Measurements from ENCODE around the gene ACAP3.

The ACAP3 gene

GRCh38 chr1:1268284-1268682 lies 39.4 kb downstream of the ACAP3 start:
- Histone ChIP-seq H3K36me3 (ENCODE audit: control insufficient read depth in 5 of 5, insufficient read depth in 5 of 5, low read length in 5 of 5) (peaks cover 0 to 41% (median 28%) of the 10 kb centered on the region in 5 donors), H3K27ac (ENCODE audit: low read depth, low read length) (no peak overlapping the region), H3K9me3 (ENCODE audit: control insufficient read depth in 5 of 5, low read length in 5 of 5) (no peaks in the 10 kb centered on the region), H3K4me3 (ENCODE audit: low read depth in 1 of 5, low read length in 5 of 5) (no peak overlapping the region), H3K27me3 (ENCODE audit: control insufficient read depth in 5 of 5, insufficient read depth in 4 of 5, low read length in 5 of 5) (no peaks in the 10 kb centered on the region), H3K4me1 (ENCODE audit: control insufficient read depth in 5 of 5, insufficient read depth in 5 of 5, low read length in 5 of 5) (peaks cover 13 to 54% (median 43%) of the 10 kb centered on the region in 5 donors), H3K9ac (ENCODE audit: low read length in 5 of 5) (no peak overlapping the region)

- no peaks in the 10 kb centered on the region for H3K9me3 ChIP-seq (ENCODE audit: control insufficient read depth in 5 of 5, low read length in 5 of 5)
- no peak overlapping the region for H3K9ac ChIP-seq (ENCODE audit: low read length in 5 of 5)
- no peak overlapping the region for H3K27ac ChIP-seq (ENCODE audit: low read depth, low read length)
- peaks cover 12 to 56% (median 43%) of the 10 kb centered on the region in 5 donors for H3K4me1 ChIP-seq (ENCODE audit: control insufficient read depth in 5 of 5, insufficient read depth in 5 of 5, low read length in 5 of 5)
- no peaks in the 10 kb centered on the region for H3K27me3 ChIP-seq (ENCODE audit: control insufficient read depth in 5 of 5, insufficient read depth in 4 of 5, low read length in 5 of 5)
- no peak overlapping the region for H3K4me3 ChIP-seq (ENCODE audit: low read depth in 1 of 5, low read length in 5 of 5)
- peaks cover 0 to 47% (median 34%) of the 10 kb centered on the region in 5 donors for H3K36me3 ChIP-seq (ENCODE audit: control insufficient read depth in 5 of 5, insufficient read depth in 5 of 5, low read length in 5 of 5)
Measured at GRCh38 chr1:1267488-1268283, 40.0 kb downstream of the ACAP3 start.

DNA sequence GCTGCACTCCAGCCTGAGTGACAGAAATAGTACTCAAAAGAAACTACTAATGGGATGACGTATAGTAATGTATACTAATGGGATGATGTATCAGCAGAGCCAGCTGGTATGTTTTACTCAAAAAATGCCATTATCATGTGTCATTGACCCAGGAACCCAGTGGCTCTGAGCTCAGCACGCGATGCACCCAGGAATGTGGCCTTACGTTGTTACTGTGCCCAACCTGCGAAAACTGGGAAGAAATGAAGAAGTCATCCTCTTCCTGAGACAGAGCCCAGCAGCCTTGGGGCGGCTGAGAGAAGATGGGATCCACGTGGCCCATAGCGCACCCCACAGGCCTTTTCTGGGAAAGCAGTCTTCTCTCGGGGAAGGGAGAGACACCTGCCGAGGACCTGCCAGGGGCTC lies 42.9 kb downstream of the ACAP3 start:
- Histone ChIP-seq H3K4me3 (ENCODE audit: low read depth in 1 of 5, low read length in 5 of 5) (no peak overlapping the region), H3K4me1 (ENCODE audit: control insufficient read depth in 5 of 5, insufficient read depth in 5 of 5, low read length in 5 of 5) (peaks cover 2 to 49% (median 32%) of the 10 kb centered on the region in 5 donors), H3K9me3 (ENCODE audit: control insufficient read depth in 5 of 5, low read length in 5 of 5) (no peaks in the 10 kb centered on the region), H3K27me3 (ENCODE audit: control insufficient read depth in 5 of 5, insufficient read depth in 4 of 5, low read length in 5 of 5) (no peaks in the 10 kb centered on the region), H3K27ac (ENCODE audit: low read depth, low read length) (peak overlapping the region; percentile 50), H3K36me3 (ENCODE audit: control insufficient read depth in 5 of 5, insufficient read depth in 5 of 5, low read length in 5 of 5) (peaks cover 0 to 74% (median 56%) of the 10 kb centered on the region in 5 donors), H3K9ac (ENCODE audit: low read length in 5 of 5) (peak overlapping the region in 1 of 5 donors; percentile 62)

- H3K4me3 ChIP-seq (ENCODE audit: low read depth in 1 of 5, low read length in 5 of 5): no peak overlapping the region
- H3K9ac ChIP-seq (ENCODE audit: low read length in 5 of 5): peak overlapping the region in 1 of 5 donors; percentile 3
- H3K27ac ChIP-seq (ENCODE audit: low read depth, low read length): peak overlapping the region; percentile 33
- H3K4me1 ChIP-seq (ENCODE audit: control insufficient read depth in 5 of 5, insufficient read depth in 5 of 5, low read length in 5 of 5): peaks cover 2 to 46% (median 30%) of the 10 kb centered on the region in 5 donors
- H3K9me3 ChIP-seq (ENCODE audit: control insufficient read depth in 5 of 5, low read length in 5 of 5): no peaks in the 10 kb centered on the region
- H3K36me3 ChIP-seq (ENCODE audit: control insufficient read depth in 5 of 5, insufficient read depth in 5 of 5, low read length in 5 of 5): peaks cover 0 to 81% (median 63%) of the 10 kb centered on the region in 5 donors
- no peaks in the 10 kb centered on the region for H3K27me3 ChIP-seq (ENCODE audit: control insufficient read depth in 5 of 5, insufficient read depth in 4 of 5, low read length in 5 of 5)
Measured at GRCh38 chr1:1264026-1264425, 43.7 kb downstream of the ACAP3 start.

DNA sequence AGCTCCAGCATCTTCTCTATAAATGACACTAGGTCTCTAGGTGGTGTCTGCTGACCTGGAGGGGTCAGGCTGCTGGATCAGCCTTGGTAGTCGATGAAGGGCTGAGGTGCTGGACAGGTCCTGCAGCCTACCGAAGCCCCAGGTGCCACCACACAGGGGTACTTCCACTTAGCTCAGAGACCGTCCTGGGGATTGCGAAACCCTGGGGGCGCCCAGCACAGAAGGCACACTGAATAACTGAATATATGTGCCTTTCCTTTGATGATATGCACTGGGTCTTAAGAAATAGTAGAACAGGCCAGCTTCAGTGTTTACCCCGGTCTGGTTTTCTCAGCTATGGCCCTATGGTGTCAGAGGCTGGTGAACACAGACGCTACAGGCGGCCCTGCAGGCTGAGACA lies 45.0 kb downstream of the ACAP3 start:
- H3K9ac ChIP-seq (ENCODE audit: low read length in 5 of 5): peak overlapping the region in 2 of 5 donors; percentile 32 to 47
- peaks cover 2 to 46% (median 30%) of the 10 kb centered on the region in 5 donors for H3K4me1 ChIP-seq (ENCODE audit: control insufficient read depth in 5 of 5, insufficient read depth in 5 of 5, low read length in 5 of 5)
- peak overlapping the region; percentile 33 for H3K27ac ChIP-seq (ENCODE audit: low read depth, low read length)
- no peaks in the 10 kb centered on the region for H3K27me3 ChIP-seq (ENCODE audit: control insufficient read depth in 5 of 5, insufficient read depth in 4 of 5, low read length in 5 of 5)
- H3K4me3 ChIP-seq (ENCODE audit: low read depth in 1 of 5, low read length in 5 of 5): peak overlapping the region in 1 of 5 donors; percentile 12
- H3K36me3 ChIP-seq (ENCODE audit: control insufficient read depth in 5 of 5, insufficient read depth in 5 of 5, low read length in 5 of 5): peaks cover 0 to 75% (median 60%) of the 10 kb centered on the region in 5 donors
- no peaks in the 10 kb centered on the region for H3K9me3 ChIP-seq (ENCODE audit: control insufficient read depth in 5 of 5, low read length in 5 of 5)

GRCh38 chr1:1262071-1262470 lies 45.7 kb downstream of the ACAP3 start:
- Histone ChIP-seq H3K27me3 (ENCODE audit: control insufficient read depth in 5 of 5, insufficient read depth in 4 of 5, low read length in 5 of 5) (no peaks in the 10 kb centered on the region), H3K9me3 (ENCODE audit: control insufficient read depth in 5 of 5, low read length in 5 of 5) (no peaks in the 10 kb centered on the region), H3K4me3 (ENCODE audit: low read depth in 1 of 5, low read length in 5 of 5) (no peak overlapping the region), H3K36me3 (ENCODE audit: control insufficient read depth in 5 of 5, insufficient read depth in 5 of 5, low read length in 5 of 5) (peaks cover 0 to 71% (median 53%) of the 10 kb centered on the region in 5 donors), H3K4me1 (ENCODE audit: control insufficient read depth in 5 of 5, insufficient read depth in 5 of 5, low read length in 5 of 5) (peaks cover 2 to 46% (median 30%) of the 10 kb centered on the region in 5 donors), H3K27ac (ENCODE audit: low read depth, low read length) (no peak overlapping the region), H3K9ac (ENCODE audit: low read length in 5 of 5) (no peak overlapping the region)

DNA sequence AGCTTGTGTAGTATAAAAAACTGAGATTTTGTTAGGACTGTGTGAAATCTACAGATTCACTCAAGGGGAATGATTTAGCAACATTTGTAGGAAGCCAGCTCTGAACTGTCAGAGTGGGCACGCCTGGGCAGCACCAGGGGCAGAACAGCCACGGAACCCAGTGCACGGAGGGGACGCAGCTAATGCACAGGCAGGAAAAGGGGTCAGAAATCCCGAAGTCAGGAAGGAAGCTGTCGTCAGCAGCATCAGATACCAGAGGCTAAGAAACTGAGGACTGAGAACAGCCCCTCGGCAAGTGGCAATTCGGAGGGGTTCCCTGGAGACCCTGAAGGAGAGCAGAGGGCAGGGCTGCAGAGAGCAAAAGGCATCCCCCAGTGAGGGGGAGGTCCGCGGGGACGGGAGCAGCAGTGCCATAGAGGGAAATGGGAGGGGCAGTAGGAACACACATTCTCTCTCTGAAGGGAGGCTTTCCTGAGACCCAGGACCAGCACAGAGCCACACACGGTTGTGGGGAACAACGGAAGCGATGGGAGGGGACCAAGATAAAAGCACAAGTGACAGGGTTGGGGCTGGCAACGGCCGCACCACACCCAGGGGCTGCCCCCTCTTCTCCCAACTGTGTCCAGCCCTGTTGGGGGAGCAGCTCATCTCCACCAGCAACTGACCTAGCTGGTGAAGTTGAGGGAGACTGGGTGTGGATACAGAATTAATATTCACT lies 46.7 kb downstream of the ACAP3 start:
- H3K9me3 ChIP-seq (ENCODE audit: control insufficient read depth in 5 of 5, low read length in 5 of 5): no peaks in the 10 kb centered on the region
- peaks cover 2 to 46% (median 30%) of the 10 kb centered on the region in 5 donors for H3K4me1 ChIP-seq (ENCODE audit: control insufficient read depth in 5 of 5, insufficient read depth in 5 of 5, low read length in 5 of 5)
- no peaks in the 10 kb centered on the region for H3K27me3 ChIP-seq (ENCODE audit: control insufficient read depth in 5 of 5, insufficient read depth in 4 of 5, low read length in 5 of 5)
- H3K9ac ChIP-seq (ENCODE audit: low read length in 5 of 5): no peak overlapping the region
- no peak overlapping the region for H3K27ac ChIP-seq (ENCODE audit: low read depth, low read length)
- peaks cover 0 to 76% (median 57%) of the 10 kb centered on the region in 5 donors for H3K36me3 ChIP-seq (ENCODE audit: control insufficient read depth in 5 of 5, insufficient read depth in 5 of 5, low read length in 5 of 5)
- no peak overlapping the region for H3K4me3 ChIP-seq (ENCODE audit: low read depth in 1 of 5, low read length in 5 of 5)

DNA sequence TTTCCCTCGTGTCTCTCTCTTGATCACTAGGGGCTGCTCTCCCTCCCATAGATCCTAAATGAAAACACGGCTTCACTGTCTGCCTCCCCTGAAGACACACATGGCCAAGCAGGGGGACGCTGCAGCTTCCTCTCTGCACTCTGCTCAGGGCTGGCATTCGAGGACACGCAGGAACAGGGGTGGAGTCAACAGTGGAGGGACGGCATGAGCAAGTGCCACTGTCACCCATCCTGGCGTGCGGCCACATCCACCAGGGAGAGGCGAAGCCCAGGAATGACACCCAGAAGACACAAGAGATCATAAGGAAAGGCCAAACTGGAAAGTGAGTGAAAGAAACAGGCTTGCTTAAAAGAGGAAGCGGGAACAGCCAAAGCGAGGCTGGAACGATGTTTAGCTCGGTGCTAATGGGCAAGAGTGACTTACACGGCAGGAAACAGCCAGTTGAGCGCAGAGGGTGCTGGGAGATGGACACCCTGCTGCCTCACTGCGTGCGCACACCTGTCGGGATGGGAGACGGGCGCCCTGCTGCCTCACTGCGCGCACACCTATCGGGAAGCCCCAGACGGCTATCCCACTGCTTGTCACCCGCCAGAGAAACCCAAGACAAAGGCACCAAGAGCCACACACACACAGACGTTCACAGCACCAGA lies 47.7 kb downstream of the ACAP3 start:
- H3K9me3 ChIP-seq (ENCODE audit: control insufficient read depth in 5 of 5, low read length in 5 of 5): no peaks in the 10 kb centered on the region
- H3K27ac ChIP-seq (ENCODE audit: low read depth, low read length): no peak overlapping the region
- no peak overlapping the region for H3K4me3 ChIP-seq (ENCODE audit: low read depth in 1 of 5, low read length in 5 of 5)
- no peak overlapping the region for H3K9ac ChIP-seq (ENCODE audit: low read length in 5 of 5)
- peaks cover 0 to 76% (median 60%) of the 10 kb centered on the region in 5 donors for H3K36me3 ChIP-seq (ENCODE audit: control insufficient read depth in 5 of 5, insufficient read depth in 5 of 5, low read length in 5 of 5)
- no peaks in the 10 kb centered on the region for H3K27me3 ChIP-seq (ENCODE audit: control insufficient read depth in 5 of 5, insufficient read depth in 4 of 5, low read length in 5 of 5)
- peaks cover 2 to 40% (median 30%) of the 10 kb centered on the region in 5 donors for H3K4me1 ChIP-seq (ENCODE audit: control insufficient read depth in 5 of 5, insufficient read depth in 5 of 5, low read length in 5 of 5)

GRCh38 chr1:1259540-1259939 lies 48.2 kb downstream of the ACAP3 start:
- Histone ChIP-seq H3K9me3 (ENCODE audit: control insufficient read depth in 5 of 5, low read length in 5 of 5) (no peaks in the 10 kb centered on the region), H3K36me3 (ENCODE audit: control insufficient read depth in 5 of 5, insufficient read depth in 5 of 5, low read length in 5 of 5) (peaks cover 0 to 77% (median 61%) of the 10 kb centered on the region in 5 donors), H3K27me3 (ENCODE audit: control insufficient read depth in 5 of 5, insufficient read depth in 4 of 5, low read length in 5 of 5) (no peaks in the 10 kb centered on the region), H3K9ac (ENCODE audit: low read length in 5 of 5) (no peak overlapping the region), H3K4me3 (ENCODE audit: low read depth in 1 of 5, low read length in 5 of 5) (no peak overlapping the region), H3K4me1 (ENCODE audit: control insufficient read depth in 5 of 5, insufficient read depth in 5 of 5, low read length in 5 of 5) (peaks cover 2 to 36% (median 30%) of the 10 kb centered on the region in 5 donors), H3K27ac (ENCODE audit: low read depth, low read length) (no peak overlapping the region)

Measured in subcutaneous abdominal adipose tissue (tissue), 5 donors.